Neural crest cell (in vitro differentiated cells): ENCODE data around the gene SDR39U1. TPM values are rescaled to one million over a fixed set of nuclear protein-coding genes. Genes with fewer than 3 reads are reported as not detected.

Source experiments
- DNase-seq: peaks from one replicate; pipeline ENCODE4 v3.0.0; 2021; ENCODE audit warnings: low read depth, mixed read lengths, low spot score
- H3K27ac Mint-ChIP-seq: one replicate; pipeline ENCODE4 v1.8.0; 2021; ENCODE audit warnings: mild to moderate bottlenecking, mixed read lengths; ENCODE audit not compliant: unreplicated experiment
- H3K27me3 Mint-ChIP-seq: 2 replicates; pipeline ENCODE4 v1.8.0; 2021; ENCODE audit warnings: low read depth, mild to moderate bottlenecking, mixed read lengths
- H3K36me3 Mint-ChIP-seq: 2 replicates; pipeline ENCODE4 v1.8.0; 2021; ENCODE audit warnings: low read depth, mild to moderate bottlenecking, mixed read lengths
- H3K4me1 Mint-ChIP-seq: 2 replicates; pipeline ENCODE4 v1.8.0; 2021; ENCODE audit warnings: mixed read lengths
- H3K4me3 Mint-ChIP-seq: one replicate; pipeline ENCODE4 v1.8.0; 2021; ENCODE audit warnings: mild to moderate bottlenecking, mixed read lengths
- H3K9me3 Mint-ChIP-seq: 2 replicates; pipeline ENCODE4 v1.8.0; 2021; ENCODE audit warnings: mixed read lengths
- CTCF ChIP-seq: fragments of 200-600 bp; sonication (generic); conservative IDR thresholded peaks from 2 replicates; pipeline ENCODE4 v1.5.0; 2021; ENCODE audit warnings: antibody characterized with exemption, mild to moderate bottlenecking
- total RNA-seq: library from RNA; stranded (reverse); gene quantifications from 2 replicates; pipeline ENCODE4 v1.2.1, GENCODE V29; 2021

Gene SDR39U1
- total RNA-seq, 1 donor from 2014 or later, result 76.7 TPM

DNA sequence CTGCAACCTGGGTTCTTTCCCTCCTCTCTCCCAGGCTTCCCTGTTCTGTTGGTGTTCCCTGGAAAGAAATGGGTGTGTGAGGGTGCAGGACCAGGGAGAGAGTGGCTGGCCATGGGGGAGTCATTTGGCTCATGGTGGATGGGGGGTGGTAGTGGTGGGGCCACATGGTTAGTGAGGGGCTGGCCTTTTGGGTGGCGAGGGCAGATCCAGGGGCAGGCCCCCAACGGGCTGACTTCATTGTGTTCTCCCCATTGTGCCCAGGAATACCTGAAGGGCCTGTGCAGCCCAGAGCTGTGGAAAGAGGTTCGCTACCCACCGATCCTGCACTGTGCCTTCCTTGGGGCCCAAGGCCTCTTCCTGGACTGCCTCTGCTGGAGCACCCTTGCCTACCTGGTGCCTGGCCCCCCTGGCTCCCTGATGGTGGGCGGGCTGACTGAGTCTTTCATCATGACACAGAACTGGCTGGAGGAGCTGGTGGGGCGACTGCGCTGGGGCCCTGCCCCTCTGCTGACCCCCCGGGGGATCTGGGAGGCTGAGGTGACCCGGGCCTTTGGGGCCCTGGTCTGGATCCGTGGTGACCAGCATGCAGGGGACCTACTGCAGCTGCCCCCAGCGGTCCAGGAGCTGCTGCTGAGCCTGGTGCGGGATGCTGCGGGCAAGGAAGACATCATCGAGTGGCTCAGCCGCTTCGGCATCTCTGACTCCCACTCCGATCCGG is 34.8 kb downstream of the SDR39U1 start:
- TF ChIP-seq CTCF, result no peak
- Mint-ChIP-seq H3K27me3 (no peaks in the 10 kb centered on the region), H3K9me3 (no peaks in the 10 kb centered on the region), H3K27ac (no peak overlapping the region), H3K4me3 (no peak overlapping the region), H3K4me1 (no peaks in the 10 kb centered on the region), H3K36me3 (no peaks in the 10 kb centered on the region)
- no peak for DNase-seq

- no peak for TF ChIP-seq CTCF
- no peak for DNase-seq
- H3K27ac Mint-ChIP-seq, result no peak overlapping the region
Observed at GRCh38 chr14:24406416-24406815, 36.2 kb downstream of the SDR39U1 start.

DNA sequence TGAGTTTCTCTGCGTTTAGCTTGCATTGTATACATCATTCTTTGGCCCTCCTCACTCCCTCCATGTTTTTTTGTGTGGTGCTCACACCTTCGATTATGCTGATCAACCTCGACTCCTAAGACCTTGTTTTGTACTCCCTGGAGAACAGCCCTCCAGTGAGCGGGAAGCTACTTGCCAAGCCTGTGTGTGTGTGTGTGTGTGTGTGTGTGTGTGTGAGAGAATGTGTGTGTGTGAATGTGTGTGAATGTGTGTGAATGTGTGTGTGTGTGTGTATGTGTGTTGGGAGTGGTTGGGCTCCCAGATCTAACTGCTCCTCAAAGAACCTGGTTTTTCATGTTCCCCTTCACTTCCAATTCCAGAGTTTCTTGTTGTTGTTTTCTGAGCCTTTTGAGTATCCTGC is 37.8 kb downstream of the SDR39U1 start:
- no peak for TF ChIP-seq CTCF
- H3K27me3 Mint-ChIP-seq, result no peaks in the 10 kb centered on the region
- no peaks in the 10 kb centered on the region for H3K9me3 Mint-ChIP-seq
- peaks cover 5% of the 10 kb centered on the region for H3K4me1 Mint-ChIP-seq
- H3K4me3 Mint-ChIP-seq, result no peak overlapping the region
- H3K36me3 Mint-ChIP-seq, result no peaks in the 10 kb centered on the region
- DNase-seq, result no peak
- no peak overlapping the region for H3K27ac Mint-ChIP-seq

More at GRCh38 chr14:24406416-24406815, 36.2 kb downstream of the SDR39U1 start:
- Mint-ChIP-seq H3K9me3 (no peaks in the 10 kb centered on the region), H3K36me3 (no peaks in the 10 kb centered on the region), H3K4me3 (no peak overlapping the region), H3K27me3 (no peaks in the 10 kb centered on the region), H3K4me1 (peaks cover 2% of the 10 kb centered on the region)

DNA sequence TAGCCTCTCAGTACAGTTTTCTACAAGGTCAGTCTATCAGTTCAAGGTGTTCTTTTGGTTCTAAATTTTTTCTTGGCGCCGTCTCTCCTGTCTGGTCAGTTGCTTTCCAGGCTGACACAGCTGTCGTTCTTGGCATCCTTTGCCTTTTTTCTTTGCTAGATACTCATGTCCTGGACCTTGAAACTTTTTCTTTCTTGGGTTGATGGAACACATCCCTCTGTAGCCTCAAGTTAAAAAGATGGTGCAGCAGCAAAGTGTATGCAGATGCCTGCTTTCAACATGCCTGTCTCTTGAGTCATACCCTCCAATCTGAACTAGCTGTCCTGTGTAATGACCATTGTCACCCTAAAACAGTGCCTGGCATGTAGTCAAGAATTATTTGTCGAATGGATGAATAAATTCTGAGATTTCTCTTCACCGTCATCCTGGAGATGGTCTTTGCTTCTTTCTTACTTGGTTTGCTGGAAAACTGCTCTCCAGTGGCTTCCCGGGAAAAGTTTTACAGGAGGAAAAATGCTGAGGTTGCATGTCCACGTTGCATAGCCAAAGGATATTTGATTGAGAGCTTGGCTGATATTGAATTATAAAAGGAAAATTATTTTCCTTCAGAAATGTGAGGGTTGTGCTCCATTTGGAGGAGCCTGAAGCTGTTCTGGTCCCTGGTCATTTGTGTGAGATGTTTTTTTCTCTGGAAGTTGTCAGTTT is 39.1 kb downstream of the SDR39U1 start:
- DNase-seq, result no peak
- Mint-ChIP-seq H3K9me3 (no peaks in the 10 kb centered on the region), H3K36me3 (no peaks in the 10 kb centered on the region), H3K4me1 (peaks cover 10% of the 10 kb centered on the region), H3K27ac (no peak overlapping the region), H3K27me3 (no peaks in the 10 kb centered on the region), H3K4me3 (no peak overlapping the region)
- TF ChIP-seq CTCF, result no peak

GRCh38 chr14:24401810-24402702 is 40.5 kb downstream of the SDR39U1 start:
- no peak for DNase-seq

More at GRCh38 chr14:24401810-24402702, 40.5 kb downstream of the SDR39U1 start:
- Mint-ChIP-seq H3K9me3 (no peaks in the 10 kb centered on the region), H3K4me1 (peaks cover 13% of the 10 kb centered on the region), H3K27ac (no peak overlapping the region), H3K36me3 (no peaks in the 10 kb centered on the region), H3K27me3 (no peaks in the 10 kb centered on the region), H3K4me3 (peak overlapping the region; percentile 42)
- no peak for TF ChIP-seq CTCF
